GM21529 (cell line): Measurements from ENCODE around the gene HSDL1.

Experiments used
- ATAC-seq: cut with Tn5 transposase; IDR thresholded peaks from one replicate; pipeline ENCODE4 v1.9.1; 2021; ENCODE audit not compliant: unreplicated experiment

The HSDL1 gene

DNA sequence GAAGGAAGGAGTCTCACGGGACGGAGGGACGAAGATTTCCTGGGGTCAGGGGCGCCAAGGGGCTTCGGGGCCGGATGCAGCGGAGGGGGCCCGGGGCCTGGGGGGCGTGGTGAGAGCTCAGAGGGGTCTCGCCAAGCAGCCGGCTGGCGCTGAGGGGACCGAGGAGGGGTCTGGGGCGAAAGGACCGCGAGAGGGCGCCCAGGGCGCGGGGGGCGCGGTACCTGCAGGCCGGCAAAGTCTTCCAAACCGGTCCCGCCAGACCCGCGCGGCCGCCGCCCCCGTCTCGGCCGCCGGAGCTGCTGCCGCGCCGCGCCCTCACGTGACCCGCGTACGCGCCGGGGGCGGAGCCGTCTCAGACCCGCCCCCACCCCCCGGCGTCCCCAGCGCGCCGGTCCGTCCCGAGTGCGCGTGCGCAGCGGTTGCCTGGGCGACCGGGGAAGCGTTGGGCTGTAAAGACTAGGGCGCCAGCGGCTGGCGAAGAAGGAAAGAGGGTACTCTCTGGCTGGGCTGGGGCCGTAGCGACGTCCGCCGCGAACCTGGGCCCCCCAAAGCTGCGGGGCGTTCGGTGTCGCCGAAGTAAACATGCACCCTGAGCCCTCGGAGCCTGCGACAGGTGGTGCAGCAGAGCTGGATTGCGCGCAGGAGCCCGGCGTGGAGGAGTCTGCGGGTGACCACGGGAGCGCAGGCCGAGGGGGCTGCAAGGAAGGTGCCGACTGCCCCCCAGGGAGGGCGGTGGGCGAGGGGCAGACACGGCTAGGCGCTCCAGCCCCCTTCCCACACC is at the start of gene HSDL1, which contains the start of gene DNAAF1:
Gene HSDL1 (minus strand): TSS at position 319 of the 781 bp plus-strand sequence. CDS start 13,856 bp downstream, outside the sequence.
Gene DNAAF1 (plus strand): TSS at position 450 of the 781 bp plus-strand sequence. CDS start 133 bp downstream, at position 583.
- ATAC-seq = peak; percentile 85

DNA sequence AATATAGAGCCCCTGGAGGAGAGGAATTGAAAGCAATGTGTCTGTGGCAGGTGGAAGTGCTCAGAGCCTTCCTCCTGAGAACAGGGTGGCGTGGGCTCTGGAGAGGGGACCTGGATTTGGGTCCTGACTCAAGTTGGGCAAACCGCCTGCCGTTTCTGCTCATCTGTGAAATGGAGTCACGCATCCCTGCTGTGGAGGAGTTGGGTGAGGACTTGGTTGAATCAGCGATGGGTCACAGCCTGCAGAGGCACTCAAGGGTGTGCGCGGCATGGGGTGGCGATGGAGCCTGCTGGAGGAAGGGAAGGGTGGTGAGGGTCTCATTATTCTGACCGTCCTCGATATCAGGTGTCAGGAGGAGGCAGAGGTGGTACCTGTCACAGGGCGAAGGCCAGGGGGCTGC is 49.0 kb upstream of the HSDL1 start:
- no peak for ATAC-seq

DNA sequence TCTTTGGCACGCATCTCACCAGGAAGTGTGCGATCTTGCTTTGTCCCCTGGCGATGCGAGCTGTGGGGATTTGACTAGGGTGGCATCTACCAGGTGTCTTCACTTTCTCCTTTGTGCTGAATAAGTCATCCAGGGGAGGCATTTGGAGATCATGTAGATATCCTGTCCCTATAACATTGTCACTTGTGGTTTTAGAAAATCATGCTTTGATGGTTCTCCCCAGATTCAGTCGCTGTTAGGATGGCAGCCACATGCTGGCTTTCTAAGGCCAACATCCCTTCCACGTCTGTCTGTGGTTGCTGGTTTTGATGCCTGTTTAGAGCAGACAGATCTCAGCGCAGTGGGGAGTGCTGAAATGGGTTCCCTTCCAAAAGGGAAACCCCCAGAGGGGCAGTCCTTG is 48.5 kb upstream of the HSDL1 start:
- no peak for ATAC-seq

DNA sequence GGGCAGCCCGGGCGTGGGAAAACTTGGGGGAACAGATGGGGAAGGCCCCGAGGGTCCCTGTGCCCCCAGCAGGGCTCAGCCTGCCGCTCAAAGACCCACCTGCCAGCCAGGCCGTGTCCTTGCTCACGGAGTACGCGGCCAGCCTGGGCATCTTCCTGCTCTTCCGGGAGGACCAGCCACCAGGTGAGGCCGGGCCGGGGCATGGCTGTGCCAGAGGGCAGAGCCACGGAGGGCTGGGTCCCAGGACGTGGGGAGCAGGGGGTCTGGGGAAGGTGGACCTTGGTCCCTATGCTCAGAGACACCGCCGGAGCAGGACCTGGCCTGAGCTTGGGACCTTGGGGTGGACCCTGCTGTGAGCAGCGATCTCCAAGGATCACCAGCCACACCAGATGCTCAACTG is 46.5 kb upstream of the HSDL1 start:
- no peak for ATAC-seq

DNA sequence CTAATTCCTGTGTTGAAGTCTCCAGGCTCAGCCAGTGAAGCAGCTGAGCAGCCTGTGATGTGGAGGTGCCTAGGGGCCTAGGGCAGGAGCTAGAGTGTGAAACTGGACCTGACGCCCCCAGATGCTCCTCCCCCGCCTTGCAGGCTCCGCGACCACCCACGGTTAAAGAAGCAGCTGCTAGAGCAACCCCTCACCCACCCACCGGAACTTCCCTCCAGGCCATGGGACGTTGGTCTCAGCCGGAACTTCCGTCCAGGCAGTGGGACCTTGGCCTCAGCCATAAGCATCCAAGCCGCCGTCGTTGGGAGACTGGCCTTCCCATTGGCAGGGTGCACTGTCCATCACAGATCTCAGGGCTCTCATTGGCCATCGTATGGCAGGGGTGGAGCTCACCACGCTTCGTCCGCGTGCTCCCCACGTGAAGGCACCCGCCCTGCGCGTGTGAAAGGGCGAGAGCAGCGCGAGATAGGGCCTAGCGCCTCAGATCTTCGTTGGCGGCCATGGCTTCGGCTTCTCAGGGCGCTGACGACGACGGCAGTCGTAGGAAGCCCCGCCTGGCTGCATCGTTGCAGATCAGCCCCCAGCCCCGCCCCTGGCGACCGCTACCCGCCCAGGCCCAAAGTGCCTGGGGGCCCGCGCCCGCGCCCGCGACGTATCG is 45.9 kb upstream of the HSDL1 start, which contains the start of gene ADAD2:
Gene ADAD2 (plus strand): TSS at position 427 of the 658 bp plus-strand sequence. CDS start 74 bp downstream, at position 501.
- ATAC-seq = no peak

DNA sequence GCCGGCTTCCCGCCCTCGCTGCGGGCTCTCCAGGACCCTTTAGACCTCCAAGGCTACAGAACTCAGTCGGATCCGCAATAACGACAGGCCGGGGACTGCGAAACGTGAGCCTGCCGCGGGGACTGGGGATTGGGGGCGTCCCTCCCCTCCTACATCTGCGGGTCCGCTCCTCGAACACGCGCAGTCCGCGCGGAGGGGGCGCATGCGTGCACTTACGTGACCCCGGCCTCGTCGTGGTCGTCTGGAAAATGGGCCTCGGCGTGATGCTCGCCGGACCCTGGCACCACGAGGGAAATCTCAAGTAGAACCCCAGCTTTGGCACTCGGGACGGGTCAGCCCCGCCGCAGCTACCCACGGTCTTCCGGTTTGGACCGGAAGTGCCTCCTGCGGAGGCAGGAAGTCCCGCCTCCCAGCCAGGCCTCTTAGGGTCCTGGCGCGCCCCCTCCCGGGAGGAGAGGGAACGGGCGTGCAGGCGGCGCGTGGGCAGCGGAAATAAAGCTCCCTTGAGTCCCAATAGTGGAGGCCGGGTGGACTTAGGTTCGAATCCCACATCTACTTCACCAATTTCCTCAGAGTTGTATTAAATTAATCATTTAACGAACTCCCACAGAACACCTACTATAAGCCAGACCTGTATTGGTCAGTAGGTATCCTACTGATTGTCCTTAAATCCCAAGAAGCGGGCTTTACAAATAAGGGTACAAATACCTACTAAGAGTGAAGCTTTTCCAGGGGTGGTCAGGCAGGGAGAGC is 41.9 kb upstream of the HSDL1 start, which contains the start of gene TAF1C:
Gene TAF1C (minus strand): TSS at position 373 of the 753 bp plus-strand sequence. CDS start 2,069 bp downstream, outside the sequence.
- ATAC-seq = peak; percentile 95

DNA sequence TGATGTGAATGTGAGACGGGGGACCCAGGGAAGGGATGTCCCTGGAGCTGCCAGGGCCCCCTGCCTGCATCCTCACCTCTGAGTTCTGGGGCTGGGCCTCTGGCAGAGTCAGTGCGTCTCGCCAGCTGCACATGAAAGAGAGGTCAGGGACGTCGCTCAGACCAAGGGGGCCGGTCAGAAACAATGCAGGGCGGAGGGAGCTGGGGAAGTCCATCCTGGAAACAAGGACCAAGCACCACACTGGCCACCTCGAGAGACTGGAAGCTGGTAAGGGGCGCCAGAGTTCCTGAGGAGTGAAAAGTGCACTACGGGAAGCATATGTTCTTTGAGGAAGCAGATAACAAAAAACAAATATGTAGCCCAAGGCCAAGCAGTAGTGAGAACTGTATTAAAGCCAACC is 39.8 kb upstream of the HSDL1 start:
- no peak for ATAC-seq

DNA sequence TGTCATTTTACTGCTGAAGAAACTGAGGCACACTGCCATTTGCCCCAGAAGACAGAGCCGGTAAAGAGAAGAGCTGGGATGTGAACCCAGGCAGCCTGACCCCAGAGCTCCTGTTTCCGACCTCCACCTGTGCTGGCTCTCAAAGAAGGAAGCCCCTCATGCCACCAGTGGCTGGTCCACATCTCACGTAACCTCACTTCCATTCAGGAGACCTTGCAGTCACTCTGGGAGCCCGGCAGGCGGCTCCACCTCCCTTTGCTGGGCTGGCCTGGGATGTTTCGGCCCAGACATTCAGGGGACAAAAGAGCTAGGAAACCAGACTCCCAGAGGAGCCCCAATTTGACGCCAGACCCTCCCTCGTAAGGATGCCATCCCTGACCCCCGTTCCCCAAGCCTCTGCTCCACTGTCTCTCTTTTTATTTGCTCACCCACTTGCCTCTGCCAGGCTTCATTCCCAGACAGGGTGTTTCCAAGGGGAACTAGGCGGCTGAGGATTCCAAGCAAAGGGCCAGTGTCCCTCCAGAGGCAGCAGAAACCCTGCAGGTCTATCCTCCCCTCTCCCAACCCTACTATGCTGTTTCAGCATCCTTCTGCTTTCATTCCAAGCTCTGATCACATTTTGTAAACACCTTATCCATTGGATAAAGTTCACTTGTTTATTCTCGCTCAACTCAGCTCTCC is 39.1 kb upstream of the HSDL1 start:
- no peak for ATAC-seq

DNA sequence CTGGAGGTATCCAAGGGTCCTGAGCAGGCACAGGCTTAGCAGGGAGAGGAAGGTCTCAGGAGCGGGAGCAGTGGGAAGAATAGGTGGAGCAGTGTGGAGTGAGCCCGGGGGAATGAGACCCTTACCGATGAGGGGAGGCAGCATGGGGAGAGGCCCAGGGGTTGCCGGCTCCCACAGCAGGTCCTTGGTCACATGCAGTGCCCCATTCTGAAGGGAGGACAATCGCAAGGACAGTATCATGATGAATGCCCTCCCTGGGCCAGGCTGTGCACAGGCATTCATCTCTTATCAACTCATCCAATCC is 38.5 kb upstream of the HSDL1 start:
- no peak for ATAC-seq

DNA sequence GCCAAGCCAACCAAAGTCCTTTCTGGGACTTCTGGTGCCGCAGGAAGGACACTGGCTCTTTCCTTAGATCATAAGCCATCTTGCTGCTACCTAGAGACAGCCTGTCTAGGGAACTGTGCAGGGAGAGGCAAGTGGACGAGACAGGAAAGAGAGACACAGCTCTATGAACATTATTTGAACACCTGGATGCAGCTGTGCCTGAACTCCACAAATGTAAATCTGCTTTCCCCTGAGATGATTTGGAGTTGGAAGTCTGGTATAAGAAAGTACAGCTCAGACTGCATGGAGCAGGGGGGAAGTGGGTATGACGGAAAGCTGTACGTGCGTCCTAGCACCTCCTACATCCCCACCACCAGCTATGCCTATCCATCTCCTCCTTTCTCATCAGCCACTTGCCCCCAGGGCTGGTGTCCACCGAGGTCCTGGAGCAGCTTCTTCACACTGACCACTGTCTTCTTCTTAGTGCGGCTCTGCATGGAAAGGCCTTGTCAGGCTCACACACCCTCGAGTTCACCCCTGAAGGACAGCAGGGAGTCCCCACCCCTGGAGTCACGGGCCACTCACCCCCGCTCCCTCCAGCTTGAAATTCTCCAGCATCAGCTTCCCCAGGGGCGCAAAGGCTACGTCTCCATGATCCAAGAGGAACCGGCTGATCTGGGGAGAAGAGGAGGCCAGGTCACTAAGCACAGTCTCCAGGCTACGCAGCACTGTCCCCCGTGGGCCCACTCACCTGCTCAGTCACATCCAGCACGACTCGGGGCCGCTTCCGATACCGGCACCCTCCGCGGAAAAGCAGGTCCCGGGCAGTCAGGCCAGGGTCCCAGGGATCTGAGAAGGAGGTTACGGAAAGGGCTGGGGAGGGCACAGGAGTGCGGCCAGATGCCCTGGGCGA is 37.9 kb upstream of the HSDL1 start:
- ATAC-seq = no peak

DNA sequence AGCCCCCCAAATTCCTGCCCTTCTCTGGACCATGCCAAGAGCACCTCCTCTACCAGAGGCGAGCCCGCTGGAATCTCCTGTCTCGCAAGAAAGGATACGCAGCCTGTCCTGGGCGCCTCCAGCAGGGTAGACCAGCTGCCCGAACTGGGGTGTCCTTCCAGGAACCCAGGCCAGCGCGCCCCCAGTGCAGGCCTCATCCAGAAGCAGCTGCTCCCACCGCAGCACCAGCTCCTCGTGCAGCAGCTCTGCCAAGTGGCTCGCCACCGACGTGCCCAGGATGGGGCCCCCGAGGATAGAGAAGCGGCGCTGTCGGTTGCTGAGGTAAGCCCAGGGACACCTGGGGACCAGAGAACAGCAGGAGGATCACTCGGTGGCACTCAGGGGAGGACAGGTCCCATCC is 37.1 kb upstream of the HSDL1 start:
- ATAC-seq = no peak

DNA sequence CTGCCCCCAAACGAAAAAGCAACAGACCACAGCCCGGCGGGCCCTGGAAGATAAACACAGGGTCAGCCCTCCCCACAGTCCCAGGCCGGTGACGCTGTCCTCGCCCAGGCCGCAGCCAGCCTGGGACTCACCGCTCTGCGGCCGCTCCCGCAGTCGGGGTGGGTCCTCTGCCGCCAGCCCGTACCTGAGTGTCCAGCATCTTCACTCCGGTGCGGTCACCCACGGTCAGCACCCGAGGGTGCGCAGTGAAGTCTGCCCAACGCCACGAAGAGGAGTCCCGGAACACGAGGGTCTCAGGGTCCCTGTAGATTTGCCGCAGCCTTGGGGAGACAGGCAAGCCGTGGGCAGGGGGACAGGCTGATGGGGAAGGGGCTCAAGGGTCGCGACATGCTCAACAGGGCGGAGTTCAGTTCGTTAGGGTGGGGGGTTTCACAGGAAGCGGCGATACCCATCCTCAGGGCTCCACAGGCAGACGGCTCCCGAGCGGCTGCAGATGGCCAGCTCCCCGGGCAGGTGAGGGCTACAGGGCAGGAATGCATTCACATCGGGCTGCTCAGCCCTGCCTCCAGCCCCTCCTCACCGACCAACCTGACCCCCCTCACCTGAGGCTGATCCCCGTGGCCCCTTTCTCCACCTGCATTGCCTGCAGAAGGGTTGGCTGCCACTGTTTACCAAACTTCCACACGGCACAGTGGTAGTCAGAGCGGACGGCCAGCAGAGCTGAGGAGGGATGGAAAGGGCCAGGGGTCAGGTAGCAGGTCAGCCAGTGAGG is 36.4 kb upstream of the HSDL1 start:
- ATAC-seq = no peak

DNA sequence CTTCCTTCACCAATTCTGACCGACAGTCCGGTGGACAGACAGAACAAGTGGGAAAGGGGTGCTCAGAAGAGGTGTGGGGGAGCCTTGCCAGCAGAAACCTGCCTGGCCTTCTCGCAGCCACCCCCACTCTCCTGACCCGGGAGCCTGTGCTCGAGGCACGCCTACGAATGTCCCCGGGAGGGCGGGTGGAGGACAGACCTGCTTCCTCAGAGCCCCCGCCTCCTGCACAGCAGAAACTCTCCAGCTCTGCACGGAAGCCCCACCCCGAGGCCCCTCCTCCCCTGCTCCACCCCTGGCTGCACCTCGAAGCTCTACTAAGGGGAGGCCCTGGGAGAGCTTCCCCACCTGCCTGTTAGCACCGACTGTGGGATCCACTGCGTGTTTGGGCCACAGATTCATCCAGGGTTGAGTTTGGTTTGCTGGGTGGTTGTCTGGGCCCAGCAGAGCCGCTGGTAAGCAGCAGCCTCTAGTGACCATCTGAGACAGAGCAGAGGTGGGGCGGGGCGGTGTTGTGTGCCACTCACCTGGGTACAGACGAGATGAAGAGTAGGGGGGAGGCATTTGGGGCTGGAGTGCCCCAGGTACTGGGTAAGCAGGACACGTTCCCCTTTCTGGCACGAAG is 35.7 kb upstream of the HSDL1 start:
- ATAC-seq = no peak

DNA sequence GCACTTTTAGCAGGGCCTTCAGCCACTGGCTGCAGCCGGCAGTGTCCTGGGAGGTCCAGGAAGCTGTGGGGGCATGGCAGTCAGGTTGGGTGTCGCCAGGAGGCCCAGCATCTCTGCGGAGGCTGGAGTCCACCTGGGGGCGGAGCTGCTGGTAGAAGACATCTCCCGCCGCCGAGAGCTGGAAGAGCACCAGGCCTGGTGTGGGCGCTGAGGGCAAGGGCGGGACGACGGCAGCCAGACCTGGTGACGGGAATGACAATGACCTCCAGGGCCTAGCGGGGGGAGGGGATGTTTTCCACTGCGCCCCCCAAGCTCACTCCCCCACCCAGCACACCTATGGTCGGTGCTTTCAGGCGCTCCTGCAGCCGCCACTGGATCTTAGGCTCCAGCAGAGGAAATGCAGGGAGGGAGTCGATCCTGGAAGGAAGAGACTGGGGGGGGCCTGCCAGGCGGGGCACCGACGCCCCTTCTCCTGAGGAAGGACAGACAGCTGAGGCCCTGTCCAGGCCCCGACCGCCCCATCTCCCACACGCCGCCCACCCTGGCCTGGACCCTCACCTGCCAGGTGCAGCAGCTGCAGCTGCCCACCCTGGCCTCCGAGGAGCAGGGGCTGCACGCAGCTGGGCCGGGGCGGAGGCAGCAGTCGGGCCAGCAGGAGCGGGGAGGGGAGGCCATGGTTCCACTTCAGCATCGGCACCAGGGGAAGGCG is 34.8 kb upstream of the HSDL1 start:
- no peak for ATAC-seq

DNA sequence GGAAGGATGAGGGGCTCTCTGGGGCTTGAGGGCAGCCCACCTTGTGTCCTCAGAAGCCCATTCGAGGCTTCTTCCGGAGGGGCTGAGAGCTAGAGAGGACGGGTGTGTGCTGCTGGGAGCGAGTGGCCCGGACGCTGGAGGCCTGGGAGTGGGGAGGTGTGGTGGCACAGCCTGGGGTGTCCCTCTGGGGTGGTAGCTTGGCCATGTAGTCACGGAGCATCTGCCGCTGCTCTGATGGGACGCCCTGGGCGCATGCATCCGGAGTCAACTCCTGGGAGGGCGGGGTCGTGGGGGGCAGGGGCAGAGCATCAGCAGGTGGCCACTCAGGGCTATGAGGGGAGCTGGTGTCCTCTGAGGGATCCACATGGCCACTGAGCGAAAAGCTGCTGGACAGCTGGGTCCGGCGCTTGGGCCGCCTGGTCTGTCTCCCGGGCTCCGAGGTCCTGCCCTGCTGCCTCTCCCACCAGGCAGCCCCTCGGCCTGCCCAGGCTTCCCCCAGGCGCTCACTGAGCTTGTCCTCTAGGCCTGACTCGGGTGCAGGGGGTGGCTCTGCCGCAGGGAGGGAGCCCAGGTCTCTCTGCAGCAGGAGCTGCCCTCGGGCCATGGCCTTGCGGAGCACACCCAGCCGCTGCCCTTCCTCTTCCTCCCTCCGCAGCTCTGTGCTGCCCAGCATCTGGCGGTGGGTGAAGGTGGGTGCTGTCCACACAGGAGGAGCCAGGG is 34.1 kb upstream of the HSDL1 start:
- no peak for ATAC-seq

DNA sequence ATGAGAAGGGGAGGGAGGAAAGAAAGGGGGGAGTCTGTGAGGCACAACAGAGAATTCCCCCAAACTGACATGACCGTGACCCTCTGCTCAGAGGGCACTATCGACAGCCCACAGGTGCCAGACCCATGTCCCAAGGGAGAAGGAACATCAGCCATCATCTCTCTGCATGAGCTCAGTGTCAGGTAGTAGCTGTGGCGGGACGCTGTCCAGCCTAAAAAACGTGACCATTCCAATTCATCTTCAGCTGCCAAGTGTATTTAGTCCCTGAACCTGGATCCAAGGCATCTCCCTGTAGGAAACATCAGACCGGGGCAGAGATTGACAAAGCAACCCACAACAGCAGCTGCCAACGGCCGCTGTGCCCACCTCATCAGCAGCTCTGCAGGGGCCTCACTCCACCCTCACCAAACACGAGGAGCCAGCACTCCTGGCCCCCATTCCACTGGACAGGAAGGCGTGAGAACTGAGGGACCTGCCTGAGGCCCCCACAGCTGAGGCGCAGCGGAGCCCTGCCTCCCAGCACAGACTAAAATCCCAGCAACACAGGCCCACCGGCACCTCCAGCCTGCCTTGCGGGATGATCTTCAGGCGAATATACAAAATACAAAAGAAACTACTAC is 33.3 kb upstream of the HSDL1 start:
- no peak for ATAC-seq

DNA sequence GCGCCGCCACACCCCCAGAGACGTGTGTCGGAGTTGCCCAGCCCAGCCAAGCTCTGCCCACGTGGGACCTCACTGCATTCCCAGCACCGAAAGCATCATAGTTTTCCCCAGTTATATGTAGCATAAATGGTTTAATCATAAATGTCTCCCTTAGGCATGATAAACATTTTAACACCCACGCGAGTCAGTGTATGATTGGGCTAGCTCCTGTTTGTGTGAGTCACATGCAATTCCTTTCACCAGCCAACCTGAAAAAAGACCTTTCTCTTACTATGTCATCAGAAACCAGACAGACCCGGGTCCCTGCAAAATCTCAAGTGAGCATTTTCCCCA is 32.7 kb upstream of the HSDL1 start:
- no peak for ATAC-seq
